Measurements from ENCODE around the gene ABCA7.

GRCh38 chr19:993361-993830 lies 46.5 kb upstream of the ABCA7 start:
- TF ChIP-seq, protein P1, sequence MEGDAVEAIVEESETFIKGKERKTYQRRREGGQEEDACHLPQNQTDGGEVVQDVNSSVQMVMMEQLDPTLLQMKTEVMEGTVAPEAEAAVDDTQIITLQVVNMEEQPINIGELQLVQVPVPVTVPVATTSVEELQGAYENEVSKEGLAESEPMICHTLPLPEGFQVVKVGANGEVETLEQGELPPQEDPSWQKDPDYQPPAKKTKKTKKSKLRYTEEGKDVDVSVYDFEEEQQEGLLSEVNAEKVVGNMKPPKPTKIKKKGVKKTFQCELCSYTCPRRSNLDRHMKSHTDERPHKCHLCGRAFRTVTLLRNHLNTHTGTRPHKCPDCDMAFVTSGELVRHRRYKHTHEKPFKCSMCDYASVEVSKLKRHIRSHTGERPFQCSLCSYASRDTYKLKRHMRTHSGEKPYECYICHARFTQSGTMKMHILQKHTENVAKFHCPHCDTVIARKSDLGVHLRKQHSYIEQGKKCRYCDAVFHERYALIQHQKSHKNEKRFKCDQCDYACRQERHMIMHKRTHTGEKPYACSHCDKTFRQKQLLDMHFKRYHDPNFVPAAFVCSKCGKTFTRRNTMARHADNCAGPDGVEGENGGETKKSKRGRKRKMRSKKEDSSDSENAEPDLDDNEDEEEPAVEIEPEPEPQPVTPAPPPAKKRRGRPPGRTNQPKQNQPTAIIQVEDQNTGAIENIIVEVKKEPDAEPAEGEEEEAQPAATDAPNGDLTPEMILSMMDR (IDR thresholded peaks at IDR 0.05), result no peak
- TF ChIP-seq POLR2A (IDR thresholded peaks at IDR 0.05), result no peak

Data from right lobe of liver (tissue), 4 donors.